IMR-90 (cell line): ENCODE measurements around the gene RPL6.

ENCODE experiments used
- CEBPB ChIP-seq: IDR thresholded peaks from 2 replicates; pipeline ENCODE4 v1.6.1; 2012; ENCODE audit warnings: low read depth, low read length, improper control_type of control experiment
- CTCF ChIP-seq: conservative IDR thresholded peaks from 2 replicates; pipeline ENCODE4 v1.5.1; 2012; ENCODE audit warnings: mild to moderate bottlenecking, low read depth, low read length, improper control_type of control experiment
- MAFK ChIP-seq: IDR thresholded peaks from 2 replicates; pipeline ENCODE4 v1.6.1; 2012; ENCODE audit warnings: low read depth, low read length, improper control_type of control experiment
- MAZ ChIP-seq: IDR thresholded peaks from 2 replicates; pipeline ENCODE4 v1.6.1; 2012; ENCODE audit warnings: low read depth, mild to moderate bottlenecking, low read length, improper control_type of control experiment, moderate library complexity, borderline replicate concordance
- MXI1 ChIP-seq: IDR thresholded peaks from 2 replicates; pipeline ENCODE4 v1.6.1; 2012; ENCODE audit warnings: low read depth, mild to moderate bottlenecking, low read length, moderate library complexity, borderline replicate concordance
- NFE2L2 ChIP-seq: fragments of 150-350 bp; IDR thresholded peaks from 2 replicates; pipeline ENCODE4 v1.6.1; 2016; ENCODE audit warnings: low read depth, mild to moderate bottlenecking, low read length
- POLR2A ChIP-seq: IDR thresholded peaks from 2 replicates; pipeline ENCODE4 v1.6.1; 2012; ENCODE audit warnings: mild to moderate bottlenecking, low read depth, low read length
- RAD21 ChIP-seq: IDR thresholded peaks from 2 replicates; pipeline ENCODE4 v1.6.1; 2012; ENCODE audit warnings: low read length, improper control_type of control experiment
- SMC3 ChIP-seq: fragments of 150-350 bp; IDR thresholded peaks from 2 replicates; pipeline ENCODE4 v1.6.1; 2016; ENCODE audit warnings: low read depth, mild to moderate bottlenecking, antibody characterized with exemption, low read length, moderate library complexity

GRCh38 chr12:112389228-112389627, 20.2 kb downstream of the RPL6 start:
- TF ChIP-seq POLR2A (no peak), MXI1 (no peak), CEBPB (no peak), CTCF (no peak), NFE2L2 (no peak), RAD21 (no peak), MAFK (no peak), SMC3 (no peak), MAZ (no peak)
